ENCODE measurements around the gene KLHL34. TPM values are rescaled to one million over a fixed set of nuclear protein-coding genes. Genes with fewer than 3 reads are reported as not detected.

KLHL34 gene
- total and polyA plus RNA-seq, 8 donors = 0.02 to 0.16 (median 0.08) TPM; not detected in 3

DNA sequence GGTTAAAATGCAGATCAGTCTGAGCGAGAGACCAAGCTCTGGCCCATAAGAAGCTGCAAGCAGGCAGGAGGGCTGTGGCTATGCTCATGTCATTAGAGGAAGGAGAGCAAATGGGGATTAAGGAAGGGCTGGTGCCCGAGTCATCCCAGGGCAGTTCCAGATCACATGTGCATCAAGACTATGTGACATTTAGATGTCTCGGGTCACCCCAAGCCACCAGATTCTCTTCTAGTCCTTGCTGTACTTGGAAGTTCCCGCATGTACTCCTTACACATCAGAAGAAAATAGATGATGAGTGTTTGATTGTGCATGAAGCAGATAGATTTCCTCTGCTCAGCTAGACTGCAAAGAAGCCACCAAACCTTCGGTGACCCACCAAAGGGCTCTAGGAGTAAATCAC is 42.1 kb upstream of the KLHL34 start:
- H3K27me3 ChIP-seq = no peaks in the 10 kb centered on the region
- DNase-seq (no peak), FAIRE-seq (no peak), ATAC-seq (no peak)
- WGBS, 2 donors = 70 to 84% methylated on average over 5 of the region's 5 CpGs
- no peak overlapping the region for H3K27ac ChIP-seq
- no peaks in the 10 kb centered on the region for H3K9me3 ChIP-seq
- no peak for TF ChIP-seq CTCF (IDR thresholded peaks at IDR 0.05)
- H3K4me3 ChIP-seq = no peak overlapping the region
- H3K36me3 ChIP-seq = no peaks in the 10 kb centered on the region
- intact Hi-C loops (cut with DNase I) = no loop called here
- no peaks in the 10 kb centered on the region for H3K4me1 ChIP-seq

DNA sequence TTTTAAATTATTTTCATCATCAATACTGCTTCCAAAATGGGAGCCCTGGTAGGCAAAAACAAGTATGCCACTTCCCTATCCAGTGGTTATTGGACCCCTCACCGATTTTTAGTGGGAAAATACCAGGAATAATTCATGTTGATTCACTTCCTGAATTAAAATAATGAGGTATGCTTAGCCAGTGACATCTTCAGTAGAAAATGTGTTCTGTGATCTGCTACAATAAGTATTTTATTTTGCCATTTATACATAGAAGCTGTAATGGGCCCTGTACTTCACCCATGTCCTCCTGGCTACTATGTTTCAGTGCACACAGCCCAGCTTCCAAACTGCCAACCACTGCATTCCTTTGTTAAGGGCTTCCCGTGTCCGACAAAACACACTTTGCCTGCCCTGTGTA is 41.0 kb upstream of the KLHL34 start:
- H3K27me3 ChIP-seq = no peaks in the 10 kb centered on the region
- DNase-seq (no peak), ATAC-seq (no peak), FAIRE-seq (no peak)
- intact Hi-C loops (cut with DNase I) = no loop called here
- 45 to 61% methylated on average over 3 of the region's 3 CpGs for WGBS, 2 donors
- no peaks in the 10 kb centered on the region for H3K9me3 ChIP-seq
- TF ChIP-seq CTCF (IDR thresholded peaks at IDR 0.05) = no peak
- H3K4me3 ChIP-seq = no peak overlapping the region
- no peak overlapping the region for H3K27ac ChIP-seq
- no peaks in the 10 kb centered on the region for H3K36me3 ChIP-seq
- H3K4me1 ChIP-seq = no peaks in the 10 kb centered on the region

DNA sequence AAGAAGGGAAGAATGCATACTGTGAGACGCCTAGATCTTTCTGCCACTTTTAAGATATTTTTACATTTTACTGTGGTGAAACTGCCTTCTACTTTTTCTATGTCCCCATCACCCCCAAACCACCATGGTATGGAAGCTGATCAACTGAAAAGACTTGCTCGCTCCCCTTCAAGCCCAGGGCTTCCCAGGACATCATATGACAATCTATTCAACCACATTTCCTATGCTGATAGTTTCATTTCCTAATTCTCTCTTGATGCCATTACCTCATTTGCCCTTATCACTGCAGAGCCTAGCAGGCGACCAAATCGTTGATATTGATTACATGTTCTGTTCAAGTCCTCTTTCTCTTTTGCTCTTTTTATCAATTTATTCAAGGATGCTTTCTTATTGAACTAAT is 40.1 kb upstream of the KLHL34 start:
- Histone ChIP-seq H3K9me3 (no peaks in the 10 kb centered on the region), H3K4me1 (no peaks in the 10 kb centered on the region), H3K27me3 (no peaks in the 10 kb centered on the region), H3K4me3 (no peak overlapping the region), H3K27ac (no peak overlapping the region), H3K36me3 (no peaks in the 10 kb centered on the region)
- intact Hi-C loops (cut with DNase I) = no loop called here
- no peak for TF ChIP-seq CTCF (IDR thresholded peaks at IDR 0.05)
- FAIRE-seq (no peak), DNase-seq (no peak), ATAC-seq (no peak)
- 46 to 55% methylated on average over 4 of the region's 4 CpGs for WGBS, 2 donors

GRCh38 chrX:21691512-21692018 is 33.4 kb upstream of the KLHL34 start:
- 79 to 88% methylated on average over 3 of the region's 3 CpGs for WGBS, 2 donors
- Histone ChIP-seq H3K27ac (no peak overlapping the region), H3K27me3 (peaks cover 0 to 16% (median 0%) of the 10 kb centered on the region in 4 donors), H3K4me3 (no peak overlapping the region), H3K4me1 (no peaks in the 10 kb centered on the region), H3K36me3 (no peaks in the 10 kb centered on the region), H3K9me3 (no peaks in the 10 kb centered on the region)
- no peak for DNase-seq
- TF ChIP-seq CTCF (IDR thresholded peaks at IDR 0.05) = no peak
- no peak for ATAC-seq
- no peak for FAIRE-seq
- intact Hi-C loops (cut with DNase I) = no loop called here

- ATAC-seq = no peak
- DNase-seq = no peak
- intact Hi-C loops (cut with DNase I) = no loop called here
- Histone ChIP-seq H3K27ac (no peak overlapping the region), H3K9me3 (no peaks in the 10 kb centered on the region), H3K27me3 (peaks cover 0 to 10% (median 0%) of the 10 kb centered on the region in 4 donors), H3K4me1 (no peaks in the 10 kb centered on the region), H3K4me3 (no peak overlapping the region), H3K36me3 (no peaks in the 10 kb centered on the region)
- TF ChIP-seq CTCF (IDR thresholded peaks at IDR 0.05) = no peak
- no peak for FAIRE-seq
- WGBS, 2 donors = 72 to 79% methylated on average over 1 of the region's 1 CpG
These were observed 25.8 kb upstream of the KLHL34 start for GRCh38 chrX:21683941-21684340.
